HEK293 (cell line): ENCODE measurements around the gene ASB10.

Experiments
- CTCF ChIA-PET: fragments of 350-600 bp; formaldehyde crosslinking; extraction: SDS; loops from one replicate; lab custom pipeline; 2021; ENCODE audit warnings: antibody characterized with exemption; lab: Yijun Ruan, JAX
- POLR2A ChIA-PET: fragments of 300-600 bp; formaldehyde crosslinking; extraction: SDS; loops from one replicate; lab custom pipeline; 2020; ENCODE audit warnings: antibody characterized with exemption, inconsistent platforms; lab: Yijun Ruan, JAX
- H3K27ac ChIP-seq: fragments of 200-500 bp; sonication (Bioruptor generic); 2 replicates; pipeline ENCODE4 v1.5.1; 2014; ENCODE audit warnings: low read depth, low read length, control low read depth, inconsistent platforms; ENCODE audit errors: extremely low read depth
- H3K36me3 ChIP-seq, 2 experiments: fragments of 200-500 bp in 1 of 2; sonication (Bioruptor generic) in 1 of 2; 1 replicate in 1 of 2; 2 replicates in 1 of 2; pipeline ENCODE4 v1.5.1; 2014 to 2017; ENCODE audit warnings: inconsistent platforms in 2 of 2, low read length in 2 of 2; ENCODE audit not compliant: control insufficient read depth in 2 of 2, insufficient read depth in 1 of 2
- H3K4me1 ChIP-seq: fragments of 200-500 bp; sonication (Bioruptor generic); 2 replicates; pipeline ENCODE4 v1.5.1; 2014; ENCODE audit warnings: mild to moderate bottlenecking, low read length, inconsistent platforms; ENCODE audit not compliant: control insufficient read depth, insufficient read depth
- H3K4me3 ChIP-seq: 2 replicates; pipeline ENCODE4 v1.5.1; 2011; ENCODE audit warnings: low read depth, mild to moderate bottlenecking, control low read depth, low read length, moderate library complexity
- H3K9me3 ChIP-seq: fragments of 200-500 bp; sonication (Bioruptor generic); 2 replicates; pipeline ENCODE4 v1.5.1; 2014; ENCODE audit warnings: low read depth, low read length, inconsistent platforms; ENCODE audit not compliant: control insufficient read depth, insufficient read depth
- AEBP2 ChIP-seq: fragments of 450-650 bp; formaldehyde crosslinking; IDR thresholded peaks from 2 replicates; pipeline ENCODE4 v1.5.1; 2016; ENCODE audit warnings: missing biosample characterization, missing genetic modification characterization, borderline replicate concordance
- BCL6B ChIP-seq: fragments of 450-650 bp; formaldehyde crosslinking; IDR thresholded peaks from 2 replicates; pipeline ENCODE4 v1.5.1; 2017; ENCODE audit warnings: missing biosample characterization, missing genetic modification characterization
- ELK4 ChIP-seq: IDR thresholded peaks from 2 replicates; pipeline ENCODE4 v1.6.1; 2011; ENCODE audit warnings: mild to moderate bottlenecking, low read depth, low read length, borderline replicate concordance
- GLI2 ChIP-seq: fragments of 450-650 bp; formaldehyde crosslinking; IDR thresholded peaks from 2 replicates; pipeline ENCODE4; 2017; ENCODE audit warnings: missing biosample characterization, missing genetic modification characterization, low read depth, borderline replicate concordance
- GLIS2 ChIP-seq: fragments of 450-650 bp; formaldehyde crosslinking; IDR thresholded peaks from 2 replicates; pipeline ENCODE4 v1.5.1; 2016; ENCODE audit warnings: missing biosample characterization, missing genetic modification characterization
- PBX3 ChIP-seq: sonication (generic); formaldehyde crosslinking; IDR thresholded peaks from 2 replicates; pipeline ENCODE4 v1.8.1; 2022; ENCODE audit warnings: mild to moderate bottlenecking, moderate library complexity, missing genetic modification reagents
- PRDM10 ChIP-seq: fragments of 450-650 bp; formaldehyde crosslinking; IDR thresholded peaks from 2 replicates; pipeline ENCODE4 v1.5.1; 2016; ENCODE audit warnings: missing biosample characterization, missing genetic modification characterization
- SCRT2 ChIP-seq: fragments of 450-650 bp; formaldehyde crosslinking; IDR thresholded peaks from 2 replicates; pipeline ENCODE4 v1.5.1; 2016; ENCODE audit warnings: missing biosample characterization, missing genetic modification characterization
- ZNF202 ChIP-seq: fragments of 450-650 bp; formaldehyde crosslinking; IDR thresholded peaks from 2 replicates; pipeline ENCODE4 v1.5.1; 2016; ENCODE audit warnings: missing biosample characterization, missing genetic modification characterization, borderline replicate concordance
- ZNF548 ChIP-seq: fragments of 450-650 bp; formaldehyde crosslinking; IDR thresholded peaks from 2 replicates; pipeline ENCODE4 v1.5.1; 2016; ENCODE audit warnings: missing biosample characterization, missing genetic modification characterization
- ZNF600 ChIP-seq: fragments of 450-650 bp; formaldehyde crosslinking; IDR thresholded peaks from 2 replicates; pipeline ENCODE4 v1.5.1; 2016; ENCODE audit warnings: missing biosample characterization, missing genetic modification characterization
- ZNF626 ChIP-seq: fragments of 450-650 bp; sonication (Bioruptor Pico); formaldehyde crosslinking; IDR thresholded peaks from 2 replicates; pipeline ENCODE4 v1.5.1; 2018; ENCODE audit warnings: missing biosample characterization, missing genetic modification characterization, inconsistent platforms

Gene ASB10

GRCh38 chr7:151194188-151194587 is 7.1 kb upstream of the ASB10 start:
- CTCF ChIA-PET, result interaction anchor here (1.2 kb wide), 1 partner anchor 84 kb away, joined by 4 read pairs; no protein-coding TSS in a partner anchor

More at GRCh38 chr7:151194188-151194587, 7.1 kb upstream of the ASB10 start:
- POLR2A ChIA-PET, result interaction anchor here (0.7 kb wide), 1 partner anchor 56 kb away, joined by 4 read pairs; no protein-coding TSS in a partner anchor
- Histone ChIP-seq H3K4me1 (no peaks in the 10 kb centered on the region), H3K4me3 (no peak overlapping the region), H3K27ac (no peak overlapping the region)
- TF ChIP-seq PBX3 (CRISPR knock-in tag), result no peak
- no peak for TF ChIP-seq ELK4
- TF ChIP-seq PRDM10, result no peak
- TF ChIP-seq ZNF626 (tag by site-specific recombination), result no peak
- TF ChIP-seq GLIS2 (tag by site-specific recombination), result no peak
- TF ChIP-seq ZNF548 (tag by site-specific recombination), result no peak
- TF ChIP-seq BCL6B, result no peak
- TF ChIP-seq SCRT2, result no peak
- TF ChIP-seq AEBP2 (tag by site-specific recombination), result no peak
- TF ChIP-seq ZNF600 (tag by site-specific recombination), result no peak
- no peak for TF ChIP-seq GLI2 (tag by site-specific recombination)
- TF ChIP-seq ZNF202, result no peak
- TF ChIP-seq, all 188 proteins: peak for 0
- no peaks in the 10 kb centered on the region for H3K9me3 ChIP-seq
- H3K36me3 ChIP-seq, result no peaks in the 10 kb centered on the region
